Measurements from ENCODE around the gene SOX10.

The SOX10 gene

GRCh38 chr22:38016182-38017151 is 32.1 kb upstream of the SOX10 start:
- DNase-seq: peak; percentile 36

GRCh38 chr22:38014083-38014482 is 29.7 kb upstream of the SOX10 start:
- DNase-seq: no peak

- no peak for DNase-seq
Measured at GRCh38 chr22:38012604-38013072, 28.3 kb upstream of the SOX10 start.

- no peak for DNase-seq
Measured at GRCh38 chr22:38009000-38009806, 24.8 kb upstream of the SOX10 start.

GRCh38 chr22:38007330-38007902 is 23.1 kb upstream of the SOX10 start:
- DNase-seq: no peak

- DNase-seq: no peak
Measured at GRCh38 chr22:38006906-38007305, 22.6 kb upstream of the SOX10 start.

- no peak for DNase-seq
Measured at GRCh38 chr22:38005943-38006342, 21.6 kb upstream of the SOX10 start.

GRCh38 chr22:37999640-38000272 is 15.4 kb upstream of the SOX10 start:
- peak; percentile 49 for DNase-seq

GRCh38 chr22:37999236-37999635 is 14.9 kb upstream of the SOX10 start:
- no peak for DNase-seq

GRCh38 chr22:37998543-37998942 is 14.2 kb upstream of the SOX10 start:
- DNase-seq: no peak

- DNase-seq: no peak
Measured at GRCh38 chr22:37996515-37997246, 12.3 kb upstream of the SOX10 start.

- DNase-seq: no peak
Measured at GRCh38 chr22:37996079-37996478, 11.7 kb upstream of the SOX10 start.

- DNase-seq: no peak
Measured at GRCh38 chr22:37995460-37995859, 11.1 kb upstream of the SOX10 start.

GRCh38 chr22:37994982-37995381 is 10.6 kb upstream of the SOX10 start:
- DNase-seq: no peak

GRCh38 chr22:37994049-37994448 is 9.7 kb upstream of the SOX10 start:
- no peak for DNase-seq

GRCh38 chr22:37991731-37992442 is 7.5 kb upstream of the SOX10 start:
- no peak for DNase-seq

GRCh38 chr22:37990862-37991261 is 6.5 kb upstream of the SOX10 start:
- DNase-seq: no peak

- DNase-seq: no peak
Measured at GRCh38 chr22:37990301-37990700, 5.9 kb upstream of the SOX10 start.

GRCh38 chr22:37989146-37990045 is 5.0 kb upstream of the SOX10 start:
- DNase-seq: no peak

GRCh38 chr22:37986371-37986770 is 2.0 kb upstream of the SOX10 start:
- DNase-seq: no peak
